H1 (cell line): ENCODE measurements around the gene OR2H2. TPM values are rescaled to one million over a fixed set of nuclear protein-coding genes. Genes with fewer than 3 reads are reported as not detected.

Source experiments
- CTCF ChIA-PET: fragments of 300-600 bp; sonication (Branson Sonifier 250); formaldehyde crosslinking; loops from one replicate; lab custom pipeline; 2021; ENCODE audit not compliant: partially characterized antibody; lab: Charles Lee
- POLR2A ChIA-PET: fragments of 300-600 bp; sonication (Branson Sonifier 250); formaldehyde crosslinking; loops from one replicate; lab custom pipeline; 2021; ENCODE audit warnings: inconsistent platforms; ENCODE audit not compliant: partially characterized antibody; lab: Charles Lee
- DNase-seq, 2 experiments: peaks; one replicate each; pipeline versions ENCODE4 v3.0.0 to v3.0.0-alpha.2; 2010 to 2022; ENCODE audit warnings: low spot score in 2 of 2, low read depth in 1 of 2, mixed read lengths in 1 of 2
- FAIRE-seq: peaks from 2 replicates; lab custom pipeline; 2011; peaks lifted over from hg19 to GRCh38; lab: Jason Lieb, UNC
- H2AFZ ChIP-seq: 2 replicates; pipeline ENCODE4 v1.8.1; 2012; ENCODE audit warnings: low read length, inconsistent platforms
- H2AK5ac ChIP-seq: 2 replicates; pipeline ENCODE4 v1.6.1; 2013; ENCODE audit warnings: low read depth, low read length
- H2BK120ac ChIP-seq: replicated peaks from 2 replicates; pipeline ENCODE3; 2013; ENCODE audit warnings: low read depth, low read length, inconsistent platforms
- H2BK12ac ChIP-seq: 2 replicates; pipeline ENCODE4 v1.6.1; 2013; ENCODE audit warnings: low read depth, low read length
- H2BK15ac ChIP-seq: 2 replicates; pipeline ENCODE4 v1.6.1; 2013; ENCODE audit warnings: low read length
- H2BK20ac ChIP-seq: 2 replicates; pipeline ENCODE4 v1.6.1; 2013; ENCODE audit warnings: low read length
- H2BK5ac ChIP-seq: 2 replicates; pipeline ENCODE4 v1.6.1; 2013; ENCODE audit warnings: low read depth, low read length
- H3K14ac ChIP-seq: 2 replicates; pipeline ENCODE4 v1.6.1; 2013; ENCODE audit warnings: inconsistent platforms; ENCODE audit not compliant: insufficient read length
- H3K18ac ChIP-seq: 2 replicates; pipeline ENCODE4 v1.6.1; 2013; ENCODE audit warnings: low read length; ENCODE audit errors: extremely low read depth
- H3K23ac ChIP-seq: 2 replicates; pipeline ENCODE4 v1.6.1; 2013; ENCODE audit warnings: inconsistent platforms; ENCODE audit not compliant: insufficient read length
- H3K23me2 ChIP-seq: 2 replicates; pipeline ENCODE4 v1.6.1; 2013; ENCODE audit warnings: low read depth, low read length
- H3K27ac ChIP-seq: 2 replicates; pipeline ENCODE4 v1.6.1; 2011; ENCODE audit warnings: low read depth, low read length, inconsistent platforms
- H3K27me3 ChIP-seq, 4 experiments: replicated peaks in 1 of 4; 1 replicate in 1 of 4; 2 replicates in 3 of 4; pipeline versions ENCODE4 v1.6.1 to v1.8.1; 2011 to 2013; ENCODE audit warnings: low read length in 3 of 4, mild to moderate bottlenecking in 3 of 4, inconsistent platforms in 2 of 4, mixed read lengths in 2 of 4, moderate library complexity in 1 of 4; ENCODE audit not compliant: control insufficient read depth in 3 of 4, insufficient read depth in 3 of 4; ENCODE audit errors: extremely low read depth in 1 of 4
- H3K36me3 ChIP-seq, 4 experiments: 2 replicates each; pipeline versions ENCODE4 v1.6.1 to v1.8.1; 2011 to 2013; ENCODE audit warnings: mild to moderate bottlenecking in 4 of 4, low read length in 3 of 4, moderate library complexity in 2 of 4, control low read depth in 1 of 4, inconsistent platforms in 1 of 4; ENCODE audit not compliant: insufficient read depth in 4 of 4, control insufficient read depth in 2 of 4
- H3K4ac ChIP-seq: replicated peaks from 2 replicates; pipeline ENCODE3; 2013; ENCODE audit warnings: low read length, low read depth, mixed read lengths, inconsistent platforms; ENCODE audit not compliant: insufficient read length
- H3K4me1 ChIP-seq, 4 experiments: replicated peaks in 1 of 4; 1 replicate in 1 of 4; 2 replicates in 3 of 4; pipeline versions ENCODE4 v1.6.1 to v1.8.1; 2011 to 2013; ENCODE audit warnings: low read length in 3 of 4, inconsistent platforms in 2 of 4, mixed read lengths in 1 of 4; ENCODE audit not compliant: insufficient read depth in 4 of 4, control insufficient read depth in 3 of 4
- H3K4me2 ChIP-seq, 2 experiments: 2 replicates each; pipeline versions ENCODE4 v1.6.1 to v1.8.1; 2011 to 2013; ENCODE audit warnings: low read depth in 2 of 2, low read length in 2 of 2, control low read depth in 1 of 2, inconsistent platforms in 1 of 2, mild to moderate bottlenecking in 1 of 2; ENCODE audit not compliant: insufficient read depth in 1 of 2
- H3K4me3 ChIP-seq, 4 experiments: fragments of 200-600, 300-600 bp in 1 of 4; sonication (generic), shearing (Covaris generic), sonication (Bioruptor Twin) in 1 of 4; 2 replicates each; pipeline versions ENCODE4 v1.5.1 to v1.8.1; 2011 to 2016; ENCODE audit warnings: low read length in 4 of 4, low read depth in 3 of 4, control low read depth in 2 of 4, inconsistent platforms in 2 of 4, mild to moderate bottlenecking in 2 of 4, mixed read lengths in 1 of 4, moderate library complexity in 1 of 4; ENCODE audit not compliant: insufficient read depth in 2 of 4; ENCODE audit errors: extremely low read depth in 1 of 4
- H3K56ac ChIP-seq: replicated peaks from 2 replicates; pipeline ENCODE3; 2013; ENCODE audit warnings: low read depth, mild to moderate bottlenecking, mixed read lengths, low read length, inconsistent platforms; ENCODE audit not compliant: insufficient read length
- H3K79me1 ChIP-seq: 2 replicates; pipeline ENCODE4 v1.6.1; 2013; ENCODE audit warnings: low read depth, low read length, control low read depth
- H3K79me2 ChIP-seq, 2 experiments: 2 replicates each; pipeline versions ENCODE4 v1.6.1 to v1.8.1; 2012 to 2013; ENCODE audit warnings: low read length in 2 of 2, mild to moderate bottlenecking in 2 of 2, inconsistent platforms in 1 of 2; ENCODE audit not compliant: insufficient read depth in 2 of 2, control insufficient read depth in 1 of 2
- H3K9ac ChIP-seq, 4 experiments: replicated peaks in 1 of 4; 1 replicate in 1 of 4; 2 replicates in 3 of 4; pipeline versions ENCODE4 v1.6.1 to v1.8.1; 2011 to 2013; ENCODE audit warnings: low read depth in 3 of 4, low read length in 3 of 4, control low read depth in 2 of 4, mild to moderate bottlenecking in 2 of 4, moderate library complexity in 2 of 4, inconsistent platforms in 1 of 4; ENCODE audit errors: extremely low read depth in 1 of 4
- H3K9me3 ChIP-seq, 2 experiments: 2 replicates each; pipeline versions ENCODE4 v1.6.1 to v1.8.1; 2012 to 2013; ENCODE audit warnings: mild to moderate bottlenecking in 2 of 2, moderate library complexity in 2 of 2, control low read depth in 1 of 2, inconsistent platforms in 1 of 2, low read depth in 1 of 2, low read length in 1 of 2, mixed read lengths in 1 of 2; ENCODE audit not compliant: insufficient read depth in 2 of 2
- H4K20me1 ChIP-seq, 2 experiments: replicated peaks in 1 of 2; 2 replicates each; pipeline versions ENCODE3 to v1.8.1; 2011 to 2013; ENCODE audit warnings: inconsistent platforms in 2 of 2, low read length in 2 of 2, mild to moderate bottlenecking in 1 of 2; ENCODE audit not compliant: insufficient read depth in 2 of 2, control insufficient read depth in 1 of 2
- H4K5ac ChIP-seq: 2 replicates; pipeline ENCODE4 v1.6.1; 2013; ENCODE audit warnings: low read length, low read depth, mixed read lengths, inconsistent platforms; ENCODE audit not compliant: insufficient read length
- H4K8ac ChIP-seq: 2 replicates; pipeline ENCODE4 v1.8.0; 2013; ENCODE audit warnings: mild to moderate bottlenecking, moderate library complexity, low read length, inconsistent platforms; ENCODE audit not compliant: insufficient read depth; ENCODE audit errors: extremely low read depth
- H4K91ac ChIP-seq: replicated peaks from 2 replicates; pipeline ENCODE3; 2013; ENCODE audit warnings: low read length, mixed read lengths, inconsistent platforms; ENCODE audit not compliant: insufficient read length
- BCL11A ChIP-seq, 2 experiments: IDR thresholded peaks; one replicate each; pipeline ENCODE4 v1.6.1; 2011; ENCODE audit warnings: low read depth in 2 of 2, low read length in 2 of 2, mild to moderate bottlenecking in 2 of 2
- CHD1 ChIP-seq: IDR thresholded peaks from 2 replicates; pipeline ENCODE4 v1.6.1; 2012; ENCODE audit warnings: low read depth, low read length, improper control_type of control experiment
- JUND ChIP-seq: IDR thresholded peaks from 2 replicates; pipeline ENCODE4 v1.6.1; 2011; ENCODE audit warnings: mild to moderate bottlenecking, improper control_type of control experiment, low read length
- KDM1A ChIP-seq: fragments of 200-600, 300-600 bp; sonication (generic); IDR thresholded peaks from 2 replicates; pipeline ENCODE4 v1.7.1; 2016; ENCODE audit warnings: mild to moderate bottlenecking, low read length, borderline replicate concordance
- NANOG ChIP-seq: IDR thresholded peaks from 2 replicates; pipeline ENCODE4 v1.6.1; 2011; ENCODE audit warnings: low read length, low read depth, mild to moderate bottlenecking, inconsistent platforms; ENCODE audit not compliant: insufficient read depth, poor library complexity, severe bottlenecking
- POU5F1 ChIP-seq: IDR thresholded peaks from 2 replicates; pipeline ENCODE4 v1.6.1; 2011; ENCODE audit warnings: low read depth, mild to moderate bottlenecking, low read length, moderate library complexity
- RNF2 ChIP-seq: fragments of 200-900, 300-1000 bp; sonication (generic); IDR thresholded peaks from 2 replicates; pipeline ENCODE4 v1.7.1; 2016; ENCODE audit warnings: borderline replicate concordance, low read depth, mild to moderate bottlenecking, antibody characterized with exemption, low read length; ENCODE audit not compliant: poor library complexity, severe bottlenecking; ENCODE audit errors: missing control alignments
- SIN3A ChIP-seq, 2 experiments: IDR thresholded peaks in 1 of 2; conservative IDR thresholded peaks in 1 of 2; 2 replicates each; pipeline ENCODE4 v1.6.1; 2011 to 2012; ENCODE audit warnings: low read length in 2 of 2, improper control_type of control experiment in 1 of 2, low read depth in 1 of 2, mild to moderate bottlenecking in 1 of 2
- SRF ChIP-seq: IDR thresholded peaks from 2 replicates; pipeline ENCODE4 v1.6.1; 2011; ENCODE audit warnings: mild to moderate bottlenecking, low read depth, low read length, moderate library complexity
- SUZ12 ChIP-seq: fragments of 200-600 bp; sonication (generic); IDR thresholded peaks from 2 replicates; pipeline ENCODE4 v1.6.1; 2012; ENCODE audit warnings: mild to moderate bottlenecking, inconsistent platforms, low read length, moderate library complexity, mixed read lengths
- TCF12 ChIP-seq: IDR thresholded peaks from 2 replicates; pipeline ENCODE4 v1.6.1; 2011; ENCODE audit warnings: low read depth, mild to moderate bottlenecking, low read length
- TEAD4 ChIP-seq: IDR thresholded peaks from 2 replicates; pipeline ENCODE4 v1.6.1; 2012; ENCODE audit warnings: low read depth, low read length, inconsistent platforms, mixed read lengths
- YY1 ChIP-seq: IDR thresholded peaks from 2 replicates; pipeline ENCODE4 v1.6.1; 2011; ENCODE audit warnings: low read depth, mild to moderate bottlenecking, low read length
- WGBS, 2 experiments: shearing (Covaris generic) in 1 of 2; methylation state at CpG; one replicate each; pipeline versions ENCODE4 v1.1.6 to v1.1.7; 2013 to 2015; ENCODE audit warnings: low lambda C conversion rate in 2 of 2, mixed read lengths in 2 of 2, inconsistent platforms in 1 of 2, low coverage in 1 of 2, missing lambda C conversion rate in 1 of 2; ENCODE audit not compliant: insufficient replicate concordance in 2 of 2, insufficient coverage in 1 of 2, insufficient read length in 1 of 2; ENCODE audit errors: extremely low coverage in 1 of 2, missing lambda C conversion rate in 1 of 2; 5-methylcytosine and 5-hydroxymethylcytosine counted together
- polyA plus RNA-seq, 7 experiments: library from polyadenylated mRNA; depleted of rRNA in 3 of 7; stranded (reverse) in 5 of 7; unstranded in 2 of 7; fragments of >200 nt in 5 of 7; fragments of 200-250 nt in 2 of 7; gene quantifications; 1 replicate in 5 of 7; 2 replicates in 1 of 7; 4 replicates in 1 of 7; pipeline versions ENCODE4 v1.2.1 to v1.2.3, GENCODE V29; 2011 to 2013; ENCODE audit warnings: missing spikeins in 2 of 7, mixed read lengths in 2 of 7
- total RNA-seq: library from RNA; stranded (reverse); fragmentation: NEBNext Ultra II Directional; extraction: Animal tissue kit (Norgen Biotek cat#: 25700); gene quantifications from 2 replicates; pipeline ENCODE4 v1.2.1, GENCODE V29; 2021

Gene OR2H2
- total and polyA plus RNA-seq, 2 of the 8 experiments (the other 6 are each of a cell fraction or from before 2014, with no cell fraction given), result not detected

- H3K14ac ChIP-seq, result no peak overlapping the region
- POLR2A ChIA-PET, result interaction anchor here (1.0 kb wide), 1 partner anchor 19 kb away, joined by 3 read pairs; no protein-coding TSS in a partner anchor
- DNase-seq, result no peak
- H2AK5ac ChIP-seq, result no peak overlapping the region
- H3K9me3 ChIP-seq, result no peaks in the 10 kb centered on the region
- no peak overlapping the region for H3K18ac ChIP-seq
- no peak overlapping the region for H3K4me3 ChIP-seq
- H4K20me1 ChIP-seq, result no peaks in the 10 kb centered on the region
- peaks cover 0 to 3% of the 10 kb centered on the region in 2 experiments; a peak in 1 of 4 replicates for H3K79me2 ChIP-seq
- no peak overlapping the region for H4K8ac ChIP-seq
- no peak overlapping the region for H2BK20ac ChIP-seq
- H3K4ac ChIP-seq, result no peak overlapping the region
- no peaks in the 10 kb centered on the region for H3K79me1 ChIP-seq
- 92% methylated on average over 9 of the region's 9 CpGs; no CpG with 5 or more reads in 1 of the 2 experiments for WGBS, 2 experiments
- no peaks in the 10 kb centered on the region for H3K36me3 ChIP-seq
- CTCF ChIA-PET, result interaction anchor here (0.7 to 33.1 kb wide), 3 partner anchors 18 to 34 kb away, joined by 3 to 658 read pairs (median 3); partner anchors contain the start of gene MOG
- no peak overlapping the region for H2BK120ac ChIP-seq
- H2BK5ac ChIP-seq, result no peak overlapping the region
- H3K23me2 ChIP-seq, result peaks cover 6% of the 10 kb centered on the region; the same call in 1 of the 2 replicates
- no peak overlapping the region for H3K27ac ChIP-seq
- no peak overlapping the region for H4K91ac ChIP-seq
- H3K56ac ChIP-seq, result no peak overlapping the region
- no peaks in the 10 kb centered on the region for H3K27me3 ChIP-seq
- no peak overlapping the region for H2BK12ac ChIP-seq
- H2BK15ac ChIP-seq, result no peak overlapping the region
- no peak for TF ChIP-seq BCL11A (IDR thresholded peaks at IDR 0.05; ENCODE audit: low read depth in 2 of 2, low read length in 2 of 2)
- TF ChIP-seq SRF, result no peak
- no peak for TF ChIP-seq SUZ12
- no peak for TF ChIP-seq KDM1A
- no peak for TF ChIP-seq SIN3A (conservative IDR thresholded peaks at IDR 0.05 in 1 of 2, IDR thresholded peaks at IDR 0.05 in 1 of 2; ENCODE audit: low read depth in 1 of 2, low read length in 2 of 2)
- no peak for TF ChIP-seq RNF2
- TF ChIP-seq YY1, result no peak
- TF ChIP-seq TEAD4, result no peak
- no peak for TF ChIP-seq POU5F1
- no peak for TF ChIP-seq TCF12
- no peak for TF ChIP-seq NANOG
- TF ChIP-seq JUND, result no peak
- no peak for TF ChIP-seq CHD1
- H3K4me2 ChIP-seq, result no peak overlapping the region
- no peak overlapping the region for H3K23ac ChIP-seq
- no peak overlapping the region for H3K9ac ChIP-seq
- H4K5ac ChIP-seq, result no peak overlapping the region
- H2AFZ ChIP-seq, result no peak overlapping the region
- FAIRE-seq, result no peak
- H3K4me1 ChIP-seq, result peaks cover 4 to 6% (median 4%) of the 10 kb centered on the region in 4 experiments; a peak in 6 of 7 replicates
These were observed 52.3 kb downstream of the OR2H2 start for GRCh38 chr6:29637247-29637646.
